Gastroesophageal sphincter (tissue), 4 donors: ENCODE data around the gene CD160. TPM values are rescaled to one million over a fixed set of nuclear protein-coding genes. Genes with fewer than 3 reads are reported as not detected.
A peak's percentile ranks its signal among the peaks of the same experiment; 100 is the strongest.
"Not testable (repeated sequence)": the region's sequence is repeated elsewhere in the genome, so short reads cannot be mapped to it uniquely, and the experiment has no call there.

ENCODE experiments used
- ATAC-seq: fragments of 150-250 bp; one replicate; pipeline ENCODE4 v1.9.1; 2016; ENCODE audit warnings: mild to moderate bottlenecking, moderate library complexity
- H3K27ac ChIP-seq, 4 donors: fragments of 200-600 bp; sonication (generic) in 3 of 4; 1 replicate in 3 of 4; 2 replicates in 1 of 4; pipeline ENCODE4 v1.5.1; 2016 to 2019
- H3K27me3 ChIP-seq: fragments of 200-600 bp; sonication (generic); one replicate; pipeline ENCODE4 v1.5.1; 2019
- H3K36me3 ChIP-seq, 2 donors: fragments of 200-600 bp; sonication (generic); one replicate each; pipeline ENCODE4 v1.5.1; 2019; ENCODE audit warnings: control low read depth in 1 of 2
- H3K4me1 ChIP-seq, 3 donors: fragments of 200-600 bp; sonication (generic); 1 replicate in 2 of 3; 2 replicates in 1 of 3; pipeline ENCODE4 v1.5.1; 2016 to 2019; ENCODE audit warnings: control low read depth in 2 of 3
- H3K4me3 ChIP-seq, 2 donors: fragments of 200-600 bp; sonication (generic); one replicate each; pipeline ENCODE4 v1.5.1; 2019; ENCODE audit warnings: mild to moderate bottlenecking in 1 of 2, moderate library complexity in 1 of 2
- H3K9me3 ChIP-seq, 3 donors: fragments of 200-600 bp; sonication (generic); one replicate each; pipeline ENCODE4 v1.5.1; 2017 to 2019; ENCODE audit warnings: control low read depth in 2 of 3
- EP300 ChIP-seq: sonication (generic); formaldehyde crosslinking; IDR thresholded peaks from one replicate; pipeline ENCODE4 v1.6.1; 2017; ENCODE audit warnings: antibody characterized with exemption, mild to moderate bottlenecking
- POLR2A ChIP-seq, 2 donors: fragments of 450-650 bp; IDR thresholded peaks; one replicate each; pipeline ENCODE4 v1.6.1; 2017; ENCODE audit warnings: antibody characterized with exemption in 2 of 2, mild to moderate bottlenecking in 2 of 2, moderate library complexity in 1 of 2
- POLR2AphosphoS5 ChIP-seq: sonication (generic); formaldehyde crosslinking; IDR thresholded peaks from one replicate; pipeline ENCODE4 v1.6.1; 2017; ENCODE audit warnings: antibody characterized with exemption
- WGBS, 2 donors: methylation state at CpG; one replicate each; pipeline ENCODE4 v1.1.5; 2018; ENCODE audit warnings: low coverage in 1 of 2; 5-methylcytosine and 5-hydroxymethylcytosine counted together
- total RNA-seq, 4 donors: library from RNA; depleted of rRNA; stranded (reverse); fragments of >200 nt; gene quantifications; one replicate each; pipeline ENCODE4 v1.1.0, GENCODE V29; 2016
- TF ChIP-seq, protein P1 (sequence below), 4 experiments: fragments of 200-600 bp in 2 of 4; fragments of 450-650 bp in 2 of 4; sonication (generic) in 1 of 4; IDR thresholded peaks; one replicate each; pipeline ENCODE4 v1.5.1; 2017 to 2019; ENCODE audit warnings: antibody characterized with exemption in 4 of 4, mild to moderate bottlenecking in 2 of 4, moderate library complexity in 2 of 4

Gene CD160
- total RNA-seq, 4 donors from 2014 or later: 0.23 to 1.0 TPM; not detected in 2

DNA sequence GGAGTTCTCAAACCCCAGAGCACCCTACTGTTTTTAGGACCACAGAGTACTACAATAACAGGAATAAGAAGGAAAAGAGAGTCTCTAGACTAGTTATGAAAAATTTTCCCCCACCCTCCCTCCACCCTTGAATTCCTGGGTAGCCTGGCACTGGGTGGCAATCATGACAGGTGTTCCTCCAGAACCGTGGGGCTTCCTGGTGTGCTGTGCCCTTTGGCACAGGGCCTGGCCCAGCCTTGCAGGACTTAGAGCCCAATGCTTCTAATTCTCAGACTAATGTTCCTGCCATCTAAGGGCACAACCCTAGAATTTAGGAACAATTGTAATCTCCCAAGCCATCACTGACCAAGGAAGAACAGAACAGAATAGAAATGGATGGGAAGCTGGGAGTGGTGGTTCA lies 1.5 kb upstream of the CD160 start:
- Histone ChIP-seq H3K27me3 (no peaks in the 10 kb centered on the region), H3K4me1 (peaks cover 0 to 33% (median 10%) of the 10 kb centered on the region in 3 donors), H3K4me3 (no peak overlapping the region), H3K9me3 (no peaks in the 10 kb centered on the region), H3K27ac (no peak overlapping the region), H3K36me3 (no peaks in the 10 kb centered on the region)
- no peak for ATAC-seq
- 58% methylated on average over 1 of the region's 1 CpG; no CpG with 5 or more reads in 1 of the 2 donors for WGBS, 2 donors
- TF ChIP-seq POLR2A (IDR thresholded peaks at IDR 0.05): no peak
- no peak for TF ChIP-seq EP300
- TF ChIP-seq, protein P1, sequence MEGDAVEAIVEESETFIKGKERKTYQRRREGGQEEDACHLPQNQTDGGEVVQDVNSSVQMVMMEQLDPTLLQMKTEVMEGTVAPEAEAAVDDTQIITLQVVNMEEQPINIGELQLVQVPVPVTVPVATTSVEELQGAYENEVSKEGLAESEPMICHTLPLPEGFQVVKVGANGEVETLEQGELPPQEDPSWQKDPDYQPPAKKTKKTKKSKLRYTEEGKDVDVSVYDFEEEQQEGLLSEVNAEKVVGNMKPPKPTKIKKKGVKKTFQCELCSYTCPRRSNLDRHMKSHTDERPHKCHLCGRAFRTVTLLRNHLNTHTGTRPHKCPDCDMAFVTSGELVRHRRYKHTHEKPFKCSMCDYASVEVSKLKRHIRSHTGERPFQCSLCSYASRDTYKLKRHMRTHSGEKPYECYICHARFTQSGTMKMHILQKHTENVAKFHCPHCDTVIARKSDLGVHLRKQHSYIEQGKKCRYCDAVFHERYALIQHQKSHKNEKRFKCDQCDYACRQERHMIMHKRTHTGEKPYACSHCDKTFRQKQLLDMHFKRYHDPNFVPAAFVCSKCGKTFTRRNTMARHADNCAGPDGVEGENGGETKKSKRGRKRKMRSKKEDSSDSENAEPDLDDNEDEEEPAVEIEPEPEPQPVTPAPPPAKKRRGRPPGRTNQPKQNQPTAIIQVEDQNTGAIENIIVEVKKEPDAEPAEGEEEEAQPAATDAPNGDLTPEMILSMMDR (IDR thresholded peaks at IDR 0.05): no peak

DNA sequence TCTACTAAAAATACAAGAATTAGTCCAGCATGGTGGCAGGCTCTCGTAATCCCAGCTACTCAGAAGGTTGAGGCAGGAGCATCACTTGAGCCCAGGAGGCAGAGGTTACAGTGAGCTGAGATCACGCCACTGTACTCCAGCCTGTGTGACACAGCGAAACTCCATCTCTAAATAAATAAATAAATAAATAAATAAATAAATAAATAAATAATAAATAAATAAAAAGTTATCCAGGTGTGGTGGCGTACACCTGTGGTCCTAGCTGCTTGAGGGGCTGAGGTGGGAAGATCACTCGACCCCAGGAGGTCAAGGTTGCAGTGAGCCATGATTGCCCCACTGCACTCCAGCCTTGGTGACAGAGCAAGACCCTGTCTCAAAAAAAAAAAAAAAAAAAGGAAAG lies 834 bp upstream of the CD160 start:
- not testable (repeated sequence) for H3K4me3 ChIP-seq, H3K9me3 ChIP-seq, H3K27me3 ChIP-seq, ATAC-seq, H3K36me3 ChIP-seq, H3K27ac ChIP-seq
- WGBS, 2 donors: 94 to 97% methylated on average over 3 to 5 of the region's 5 CpGs
- H3K4me1 ChIP-seq: peaks cover 0 to 33% (median 10%) of the 10 kb centered on the region in 3 donors

DNA sequence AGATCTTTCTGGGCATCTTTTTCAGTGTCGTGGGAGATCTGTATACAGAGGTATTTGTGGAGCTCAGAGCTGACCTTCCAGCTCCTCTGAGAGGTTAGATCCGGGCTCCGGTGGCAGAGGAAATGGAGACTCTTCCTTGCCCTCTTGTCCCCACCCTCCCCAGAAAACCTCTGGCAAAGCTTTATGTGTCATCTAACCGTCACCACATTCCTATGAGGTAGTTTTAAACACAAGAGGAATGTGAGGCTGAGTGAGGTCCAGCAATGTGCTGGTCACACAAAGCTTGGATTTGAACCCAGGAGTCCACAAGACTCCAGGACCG lies 1.2 kb downstream of the CD160 start:
- H3K27ac ChIP-seq: peak overlapping the region in 2 of 4 donors; percentile 33 to 48
- no peaks in the 10 kb centered on the region for H3K36me3 ChIP-seq
- TF ChIP-seq, protein P1 (IDR thresholded peaks at IDR 0.05): no peak
- TF ChIP-seq POLR2AphosphoS5 (peak; percentile 9), EP300 (no peak)
- ATAC-seq: peak; percentile 76
- H3K27me3 ChIP-seq: no peaks in the 10 kb centered on the region
- no peaks in the 10 kb centered on the region for H3K9me3 ChIP-seq
- WGBS, 2 donors: 25% methylated on average over 5 of the region's 5 CpGs; no CpG with 5 or more reads in 1 of the 2 donors
- H3K4me1 ChIP-seq: peaks cover 0 to 17% (median 10%) of the 10 kb centered on the region in 3 donors
- peak overlapping the region in 1 of 2 donors; percentile 43 for H3K4me3 ChIP-seq

DNA sequence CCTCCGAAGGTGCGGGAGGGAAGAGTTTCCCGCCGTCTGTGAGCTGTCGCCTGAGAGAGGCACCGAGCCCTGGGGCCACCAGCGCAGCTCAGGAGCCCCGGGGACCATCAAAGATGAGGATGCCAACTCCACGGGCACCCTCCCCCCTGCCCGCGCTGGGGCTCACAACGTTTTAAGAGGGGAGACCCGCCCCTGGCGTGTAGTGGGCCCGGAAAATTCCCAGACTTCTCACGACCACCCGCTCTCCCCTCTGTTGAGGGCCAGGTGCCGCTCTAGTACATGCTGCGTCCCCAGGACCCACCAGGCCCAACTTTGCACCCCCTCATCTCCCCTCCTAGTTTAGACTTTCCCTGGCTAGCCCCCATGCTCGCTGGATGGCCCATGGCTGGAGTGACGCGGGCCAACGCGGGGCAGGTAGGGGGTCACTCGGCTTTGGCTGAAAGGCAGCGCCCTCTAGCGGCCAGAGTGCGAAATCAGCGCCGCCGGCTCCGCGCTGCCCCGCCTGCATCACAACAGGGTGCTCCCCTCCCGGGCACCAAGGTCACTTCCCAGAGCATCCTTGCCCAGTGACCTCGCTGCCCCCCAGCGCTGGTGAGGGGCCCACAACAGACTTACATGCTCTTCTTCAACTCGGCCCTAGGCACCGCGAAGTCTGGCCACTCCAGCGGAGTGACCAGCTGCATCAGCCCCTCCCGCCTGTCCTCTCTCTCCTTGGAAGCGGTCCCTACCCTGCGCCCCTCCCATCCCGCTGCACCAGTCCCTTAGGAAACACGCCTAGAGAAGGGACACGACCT lies 1.8 kb downstream of the CD160 start:
- H3K4me1 ChIP-seq: peaks cover 0 to 17% (median 10%) of the 10 kb centered on the region in 3 donors
- no peaks in the 10 kb centered on the region for H3K27me3 ChIP-seq
- ATAC-seq: peak; percentile 92
- TF ChIP-seq POLR2A (IDR thresholded peaks at IDR 0.05) (no peak), EP300 (no peak), POLR2AphosphoS5 (no peak)
- TF ChIP-seq, protein P1 (IDR thresholded peaks at IDR 0.05): peak; percentile 81 to 97 (median 92)
- H3K4me3 ChIP-seq: peak overlapping the region; percentile 24 to 43
- H3K36me3 ChIP-seq: no peaks in the 10 kb centered on the region
- H3K27ac ChIP-seq: peak overlapping the region in 2 of 4 donors; percentile 33 to 48
- H3K9me3 ChIP-seq: no peaks in the 10 kb centered on the region
- WGBS, 2 donors: 0 to 11% methylated on average over 1 to 14 of the region's 47 CpGs

DNA sequence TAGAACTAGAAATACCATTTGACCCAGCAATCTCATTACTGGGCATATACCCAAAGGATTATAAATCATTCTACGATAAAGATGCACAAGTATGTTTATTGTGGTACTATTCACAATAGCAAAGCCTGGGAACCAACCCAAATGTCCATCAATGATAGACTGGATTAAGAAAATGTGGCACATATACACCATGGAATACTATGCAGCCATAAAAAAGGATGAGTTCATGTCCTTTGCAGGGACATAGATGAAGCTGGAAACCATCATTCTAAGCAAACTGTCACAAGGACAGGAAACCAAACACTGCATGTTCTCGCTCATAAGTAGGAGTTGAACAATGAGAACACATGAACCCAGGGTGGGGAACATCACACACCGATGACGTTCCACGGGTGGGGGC lies 6.9 kb downstream of the CD160 start:
- WGBS, 2 donors: 76 to 94% methylated on average over 3 to 5 of the region's 5 CpGs
- H3K27ac ChIP-seq, H3K36me3 ChIP-seq, H3K4me3 ChIP-seq, H3K27me3 ChIP-seq, H3K4me1 ChIP-seq, H3K9me3 ChIP-seq, ATAC-seq: not testable (repeated sequence)

GRCh38 chr1:145729196-145729595 lies 9.9 kb downstream of the CD160 start:
- ATAC-seq: no peak
- Histone ChIP-seq H3K36me3 (no peaks in the 10 kb centered on the region), H3K27me3 (no peaks in the 10 kb centered on the region), H3K9me3 (no peaks in the 10 kb centered on the region), H3K4me1 (no peaks in the 10 kb centered on the region), H3K27ac (no peak overlapping the region), H3K4me3 (no peak overlapping the region)
- TF ChIP-seq EP300 (no peak), POLR2AphosphoS5 (no peak), POLR2A (IDR thresholded peaks at IDR 0.05) (no peak)
- TF ChIP-seq, protein P1 (IDR thresholded peaks at IDR 0.05): no peak
- 39 to 70% methylated on average over 3 to 5 of the region's 5 CpGs for WGBS, 2 donors
